Liver (tissue), 3 donors: ENCODE measurements around the gene CHST12.

Experiments
- CTCF ChIP-seq: fragments of 150-350 bp; IDR thresholded peaks from 2 replicates; pipeline ENCODE4 v1.5.1; 2017; ENCODE audit warnings: improper control_type of control experiment, low read depth, low read length; ENCODE audit not compliant: missing input control
- GABPA ChIP-seq, 2 donors: IDR thresholded peaks in 1 of 2; conservative IDR thresholded peaks in 1 of 2; 2 replicates each; pipeline ENCODE4 v1.6.1; 2016; ENCODE audit warnings: antibody characterized with exemption in 2 of 2, mild to moderate bottlenecking in 1 of 2, moderate library complexity in 1 of 2
- JUND ChIP-seq, 2 donors: IDR thresholded peaks; 2 replicates each; pipeline ENCODE4 v1.6.1; 2016; ENCODE audit warnings: antibody characterized with exemption in 2 of 2
- MAX ChIP-seq: IDR thresholded peaks from 2 replicates; pipeline ENCODE4 v1.6.1; 2016; ENCODE audit warnings: antibody characterized with exemption
- RAD21 ChIP-seq, 2 donors: IDR thresholded peaks; 2 replicates each; pipeline ENCODE4 v1.6.1; 2016; ENCODE audit warnings: antibody characterized with exemption in 2 of 2, mild to moderate bottlenecking in 2 of 2
- REST ChIP-seq: IDR thresholded peaks from 2 replicates; pipeline ENCODE4 v1.6.1; 2016; ENCODE audit warnings: antibody characterized with exemption, mild to moderate bottlenecking
- SP1 ChIP-seq: IDR thresholded peaks from 2 replicates; pipeline ENCODE4 v1.6.1; 2018; ENCODE audit warnings: antibody characterized with exemption, mild to moderate bottlenecking
- TAF1 ChIP-seq: conservative IDR thresholded peaks from 2 replicates; pipeline ENCODE4 v1.6.1; 2016; ENCODE audit warnings: antibody characterized with exemption, mild to moderate bottlenecking
- donor health status: healthy.
- donor health status: healthy.

- TF ChIP-seq RAD21 (IDR thresholded peaks at IDR 0.05) (no peak), CTCF (no peak), MAX (no peak), TAF1 (no peak), SP1 (no peak), REST (no peak), GABPA (IDR thresholded peaks at IDR 0.05 in 1 of 2, conservative IDR thresholded peaks at IDR 0.05 in 1 of 2) (no peak), JUND (IDR thresholded peaks at IDR 0.05) (no peak)
Measured at GRCh38 chr7:2495418-2496299, 92.2 kb downstream of the CHST12 start.
